Spleen (tissue), 11 donors: ENCODE results near the gene DVL1. TPM values are rescaled to one million over a fixed set of nuclear protein-coding genes. Genes with fewer than 3 reads are reported as not detected.

ENCODE experiments used
- DNase-seq: peaks from one replicate; pipeline ENCODE4 v3.0.0-alpha.2; 2020
- H3K27ac ChIP-seq, 8 donors: fragments of 200-600 bp; sonication (generic) in 7 of 8; 1 replicate in 4 of 8; 2 replicates in 4 of 8; pipeline versions ENCODE4 v1.5.0 to v1.8.0; 2016 to 2021; ENCODE audit warnings: inconsistent platforms in 4 of 8, mild to moderate bottlenecking in 4 of 8, moderate library complexity in 1 of 8
- H3K27me3 ChIP-seq, 7 donors: fragments of 200-600 bp; sonication (generic) in 6 of 7; replicated peaks in 1 of 7; 1 replicate in 4 of 7; 2 replicates in 3 of 7; pipeline versions ENCODE4 v1.5.0 to v1.8.0; 2016 to 2021; ENCODE audit warnings: inconsistent platforms in 3 of 7, mild to moderate bottlenecking in 1 of 7
- H3K36me3 ChIP-seq, 6 donors: fragments of 200-600 bp; sonication (generic) in 5 of 6; 1 replicate in 4 of 6; 2 replicates in 2 of 6; pipeline versions ENCODE4 v1.5.0 to v1.8.0; 2016 to 2021; ENCODE audit warnings: inconsistent platforms in 2 of 6
- H3K4me1 ChIP-seq, 6 donors: fragments of 200-600 bp; sonication (generic) in 5 of 6; 1 replicate in 3 of 6; 2 replicates in 3 of 6; pipeline versions ENCODE4 v1.5.0 to v1.8.0; 2016 to 2021; ENCODE audit warnings: inconsistent platforms in 3 of 6
- H3K4me3 ChIP-seq, 8 donors: fragments of 200-600 bp; sonication (generic) in 7 of 8; 1 replicate in 4 of 8; 2 replicates in 4 of 8; pipeline versions ENCODE4 v1.5.0 to v1.8.0; 2016 to 2021; ENCODE audit warnings: inconsistent platforms in 4 of 8, mild to moderate bottlenecking in 4 of 8, moderate library complexity in 2 of 8
- H3K9me3 ChIP-seq, 8 donors: fragments of 200-600 bp; sonication (generic) in 7 of 8; 1 replicate in 4 of 8; 2 replicates in 4 of 8; pipeline versions ENCODE4 v1.5.0 to v1.8.0; 2016 to 2021; ENCODE audit warnings: inconsistent platforms in 4 of 8
- POLR2A ChIP-seq, 3 donors: fragments of 450-650 bp; IDR thresholded peaks; one replicate each; pipeline ENCODE4 v1.5.1; 2017; ENCODE audit warnings: antibody characterized with exemption in 3 of 3, mild to moderate bottlenecking in 1 of 3
- POLR2AphosphoS5 ChIP-seq, 3 donors: sonication (generic); formaldehyde crosslinking; IDR thresholded peaks; one replicate each; pipeline ENCODE4 v1.5.1; 2017; ENCODE audit warnings: antibody characterized with exemption in 3 of 3
- WGBS, 5 donors: extraction: QIAGEN DNeasy Blood & Tissue Kit in 3 of 5; methylation state at CpG; one replicate each; pipeline versions ENCODE4 v1.1.5 to v1.1.7; 2013 to 2018; 5-methylcytosine and 5-hydroxymethylcytosine counted together
- intact Hi-C: fragments of 100-400 bp; cut with DNase I; formaldehyde crosslinking; loops from one replicate; pipeline ENCODE4 v1.15.0; 2023; ENCODE audit warnings: low total_unique reads
- polyA plus RNA-seq, 3 donors: library from polyadenylated mRNA; stranded (reverse); fragments of 200-250 nt; gene quantifications; one replicate each; pipeline ENCODE4 v1.2.1, GENCODE V29; 2013
- total RNA-seq, 7 donors: library from RNA; depleted of rRNA in 3 of 7; stranded (reverse); fragments of >200 nt in 3 of 7; fragmentation: NEBNext Ultra II Directional in 4 of 7; extraction: Animal tissue kit (Norgen Biotek cat#: 25700) in 4 of 7; gene quantifications; one replicate each; pipeline versions ENCODE4 v1.1.0 to v1.2.1, GENCODE V29; 2016 to 2021
- TF ChIP-seq, protein P1 (sequence below), 11 experiments: fragments of 200-600 bp in 7 of 11; fragments of 450-650 bp in 4 of 11; sonication (generic) in 4 of 11; IDR thresholded peaks in 8 of 11; conservative IDR thresholded peaks in 3 of 11; 1 replicate in 7 of 11; 2 replicates in 4 of 11; pipeline versions ENCODE4 v1.4.0 to v1.8.0; 2016 to 2021; ENCODE audit warnings: antibody characterized with exemption in 11 of 11, inconsistent platforms in 4 of 11, mild to moderate bottlenecking in 1 of 11
- donor health status: healthy with polysubstance abuse.
- donor health status: DM: no; HTN: no; CAD: no; lungs with moderate emphysema.
- donor health status: DM: no; HTN: no; CAD: no.
- donor health status: Bipolar disorder and iron deficiency.
- donor health status: healthy.
- donor health status: DM: no; HTN: no; CAD: no.
- donor health status: DM: yes; HTN: yes; CAD: no.

Gene DVL1
- total and polyA plus RNA-seq, 10 donors: 18.1 to 59.1 (median 39.2) TPM

- TF ChIP-seq, protein P1, sequence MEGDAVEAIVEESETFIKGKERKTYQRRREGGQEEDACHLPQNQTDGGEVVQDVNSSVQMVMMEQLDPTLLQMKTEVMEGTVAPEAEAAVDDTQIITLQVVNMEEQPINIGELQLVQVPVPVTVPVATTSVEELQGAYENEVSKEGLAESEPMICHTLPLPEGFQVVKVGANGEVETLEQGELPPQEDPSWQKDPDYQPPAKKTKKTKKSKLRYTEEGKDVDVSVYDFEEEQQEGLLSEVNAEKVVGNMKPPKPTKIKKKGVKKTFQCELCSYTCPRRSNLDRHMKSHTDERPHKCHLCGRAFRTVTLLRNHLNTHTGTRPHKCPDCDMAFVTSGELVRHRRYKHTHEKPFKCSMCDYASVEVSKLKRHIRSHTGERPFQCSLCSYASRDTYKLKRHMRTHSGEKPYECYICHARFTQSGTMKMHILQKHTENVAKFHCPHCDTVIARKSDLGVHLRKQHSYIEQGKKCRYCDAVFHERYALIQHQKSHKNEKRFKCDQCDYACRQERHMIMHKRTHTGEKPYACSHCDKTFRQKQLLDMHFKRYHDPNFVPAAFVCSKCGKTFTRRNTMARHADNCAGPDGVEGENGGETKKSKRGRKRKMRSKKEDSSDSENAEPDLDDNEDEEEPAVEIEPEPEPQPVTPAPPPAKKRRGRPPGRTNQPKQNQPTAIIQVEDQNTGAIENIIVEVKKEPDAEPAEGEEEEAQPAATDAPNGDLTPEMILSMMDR (IDR thresholded peaks at IDR 0.05 in 8 of 11, conservative IDR thresholded peaks at IDR 0.05 in 3 of 11): no peak
- no peak for TF ChIP-seq POLR2AphosphoS5 (IDR thresholded peaks at IDR 0.05)
- TF ChIP-seq POLR2A (IDR thresholded peaks at IDR 0.05): no peak
- no peak for DNase-seq
- Histone ChIP-seq H3K27ac (peak overlapping the region in 1 of 8 donors; percentile 17), H3K4me3 (no peak overlapping the region), H3K27me3 (no peaks in the 10 kb centered on the region), H3K4me1 (peaks cover 0 to 37% (median 14%) of the 10 kb centered on the region in 6 donors), H3K36me3 (peaks cover 18 to 100% (median 100%) of the 10 kb centered on the region in 6 donors), H3K9me3 (no peaks in the 10 kb centered on the region)
- WGBS, 5 donors: 75 to 87% (median 84%) methylated on average over 12 of the region's 12 CpGs
- intact Hi-C loops: no loop called here
Observed at GRCh38 chr1:1391225-1391624, 42.0 kb upstream of the DVL1 start.

DNA sequence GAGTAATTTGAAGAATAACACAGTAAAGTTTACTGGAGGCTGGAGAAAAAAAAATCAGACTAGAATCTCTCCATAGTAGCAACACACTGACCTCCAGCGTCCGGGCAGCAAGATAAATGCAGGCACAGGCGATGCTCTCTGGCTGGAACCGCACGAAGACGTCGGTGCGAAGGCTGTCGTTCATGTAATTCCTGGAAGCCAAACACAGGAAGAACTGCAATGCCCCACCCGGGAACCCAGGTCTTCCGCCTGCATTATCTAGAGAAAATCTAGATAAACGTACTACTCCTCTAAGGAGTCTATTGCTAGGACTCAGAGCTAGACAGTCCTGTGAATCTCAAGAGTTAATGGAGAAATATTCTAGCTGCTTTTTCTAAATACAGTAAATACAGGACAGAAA lies 41.5 kb upstream of the DVL1 start:
- H3K9me3 ChIP-seq: no peaks in the 10 kb centered on the region
- H3K36me3 ChIP-seq: peaks cover 18 to 100% (median 100%) of the 10 kb centered on the region in 6 donors
- TF ChIP-seq, protein P1 (IDR thresholded peaks at IDR 0.05 in 8 of 11, conservative IDR thresholded peaks at IDR 0.05 in 3 of 11): no peak
- TF ChIP-seq POLR2A (IDR thresholded peaks at IDR 0.05): no peak
- no peak for TF ChIP-seq POLR2AphosphoS5 (IDR thresholded peaks at IDR 0.05)
- WGBS, 5 donors: 81 to 92% (median 88%) methylated on average over 12 of the region's 12 CpGs
- H3K27ac ChIP-seq: no peak overlapping the region
- no peaks in the 10 kb centered on the region for H3K27me3 ChIP-seq
- no peak for DNase-seq
- H3K4me1 ChIP-seq: peaks cover 0 to 31% (median 10%) of the 10 kb centered on the region in 6 donors
- intact Hi-C loops: no loop called here
- no peak overlapping the region for H3K4me3 ChIP-seq

GRCh38 chr1:1388078-1388472 lies 38.9 kb upstream of the DVL1 start:
- no peak for DNase-seq
- no peak for TF ChIP-seq POLR2A (IDR thresholded peaks at IDR 0.05)
- TF ChIP-seq, protein P1 (IDR thresholded peaks at IDR 0.05 in 8 of 11, conservative IDR thresholded peaks at IDR 0.05 in 3 of 11): no peak
- no peak for TF ChIP-seq POLR2AphosphoS5 (IDR thresholded peaks at IDR 0.05)
- H3K27me3 ChIP-seq: no peaks in the 10 kb centered on the region
- H3K9me3 ChIP-seq: no peaks in the 10 kb centered on the region
- peaks cover 0 to 16% (median 4%) of the 10 kb centered on the region in 6 donors for H3K4me1 ChIP-seq
- 94 to 97% (median 95%) methylated on average over 16 of the region's 16 CpGs for WGBS, 5 donors
- H3K27ac ChIP-seq: no peak overlapping the region
- H3K36me3 ChIP-seq: peaks cover 15 to 86% (median 85%) of the 10 kb centered on the region in 6 donors
- no peak overlapping the region for H3K4me3 ChIP-seq
- intact Hi-C loops: no loop called here

DNA sequence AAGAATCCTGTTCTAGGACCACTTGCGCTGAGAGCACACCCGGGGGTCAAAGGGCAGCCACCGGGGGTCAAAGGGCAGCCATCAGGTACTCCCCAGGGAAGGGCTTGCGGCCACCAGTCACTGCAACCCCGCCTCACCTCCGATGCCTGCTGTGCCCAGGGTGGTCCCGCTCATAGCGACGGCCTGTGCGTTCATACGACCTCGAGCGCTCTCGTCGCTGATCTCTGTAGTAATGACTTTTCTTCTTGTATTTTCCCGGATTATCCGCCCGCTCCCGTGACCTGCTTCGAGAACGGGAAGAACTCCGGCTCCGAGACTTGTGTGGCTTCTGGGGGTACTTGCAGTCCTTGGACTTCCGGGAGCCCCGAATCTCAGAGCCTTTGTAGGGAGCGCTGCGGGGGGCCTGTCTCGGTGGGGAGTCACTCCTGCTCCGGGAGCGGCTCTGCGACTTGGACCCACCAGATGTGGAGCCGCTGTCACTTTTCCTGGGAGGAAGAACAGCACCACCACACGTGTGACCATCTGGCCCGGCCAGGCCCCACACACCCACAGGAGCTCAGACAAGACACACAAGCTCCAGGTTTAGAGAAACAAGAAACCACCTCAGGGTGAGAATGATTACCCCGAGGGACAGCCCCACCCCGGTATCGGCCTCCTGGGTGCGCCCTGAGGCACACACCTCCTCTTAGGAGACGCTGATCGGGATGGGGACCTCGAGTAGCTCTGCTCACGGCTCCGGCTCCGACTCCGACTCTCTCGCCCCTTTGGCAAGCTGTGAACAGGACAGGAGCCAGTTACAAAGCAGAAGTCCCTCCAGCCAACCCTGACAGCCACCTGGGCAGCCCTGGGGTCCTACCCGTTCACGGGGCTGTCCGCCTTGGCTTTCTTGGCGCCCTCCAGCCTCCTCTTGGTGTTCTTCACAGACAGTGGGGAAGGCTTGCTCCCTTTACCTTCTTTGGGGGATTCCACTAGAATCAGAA lies 38.2 kb upstream of the DVL1 start:
- Histone ChIP-seq H3K4me1 (peaks cover 0 to 16% (median 2%) of the 10 kb centered on the region in 6 donors), H3K27me3 (no peaks in the 10 kb centered on the region), H3K9me3 (no peaks in the 10 kb centered on the region), H3K36me3 (peaks cover 15 to 80% (median 78%) of the 10 kb centered on the region in 6 donors), H3K4me3 (no peak overlapping the region), H3K27ac (no peak overlapping the region)
- intact Hi-C loops: no loop called here
- DNase-seq: no peak
- TF ChIP-seq POLR2AphosphoS5 (IDR thresholded peaks at IDR 0.05) (peak; percentile 9 to 53 (median 26)), POLR2A (IDR thresholded peaks at IDR 0.05) (no peak)
- 95 to 98% (median 97%) methylated on average over 44 to 50 of the region's 50 CpGs for WGBS, 5 donors
